Measurements from ENCODE around the gene MICAL3. TPM values are rescaled to one million over a fixed set of nuclear protein-coding genes. Genes with fewer than 3 reads are reported as not detected.

Gene MICAL3
- total and polyA plus RNA-seq, 9 of the 15 experiments (the other 6 are each of a cell fraction or from before 2014, with no cell fraction given), result 0.53 to 32.1 (median 12.3) TPM

DNA sequence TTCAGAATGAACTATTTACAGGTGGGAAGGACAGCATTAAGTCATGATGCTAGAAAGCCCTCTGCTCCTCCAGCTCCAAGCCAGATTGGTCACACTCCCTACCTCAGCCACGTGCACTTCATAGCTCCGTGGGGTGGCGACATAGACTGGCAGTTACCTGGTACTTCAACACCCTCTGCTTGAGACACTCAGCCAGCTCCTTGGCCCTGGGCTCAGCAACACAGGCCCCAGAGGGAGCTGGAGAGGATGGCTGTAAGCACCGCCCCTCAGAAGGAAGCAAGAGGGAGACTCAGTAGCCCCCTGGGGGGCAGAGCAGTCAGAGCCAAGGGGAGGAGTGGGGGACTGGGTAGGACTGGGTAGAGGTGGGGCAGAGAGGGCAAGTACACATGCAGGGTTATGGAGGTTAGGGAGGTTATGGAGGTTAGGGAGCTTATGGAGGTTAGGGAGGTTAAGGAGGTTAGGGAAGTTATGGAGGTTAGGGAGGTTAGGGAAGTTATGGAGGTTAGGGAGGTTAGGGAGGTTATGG lies 148.0 kb downstream of the MICAL3 start:
- ATAC-seq (peak; percentile 62), FAIRE-seq (no peak), DNase-seq (ENCODE audit: extremely low read depth in 1 of 4, low spot score in 3 of 4) (peak in 2 of 4 experiments; percentile 31 to 33)
- POLR2A ChIA-PET, result interaction anchor here (0.6 to 1.2 kb wide), 5 partner anchors 12 to 186 kb away, joined by 3 to 5 read pairs (median 3); no protein-coding TSS in a partner anchor
- TF ChIP-seq, protein P1, sequence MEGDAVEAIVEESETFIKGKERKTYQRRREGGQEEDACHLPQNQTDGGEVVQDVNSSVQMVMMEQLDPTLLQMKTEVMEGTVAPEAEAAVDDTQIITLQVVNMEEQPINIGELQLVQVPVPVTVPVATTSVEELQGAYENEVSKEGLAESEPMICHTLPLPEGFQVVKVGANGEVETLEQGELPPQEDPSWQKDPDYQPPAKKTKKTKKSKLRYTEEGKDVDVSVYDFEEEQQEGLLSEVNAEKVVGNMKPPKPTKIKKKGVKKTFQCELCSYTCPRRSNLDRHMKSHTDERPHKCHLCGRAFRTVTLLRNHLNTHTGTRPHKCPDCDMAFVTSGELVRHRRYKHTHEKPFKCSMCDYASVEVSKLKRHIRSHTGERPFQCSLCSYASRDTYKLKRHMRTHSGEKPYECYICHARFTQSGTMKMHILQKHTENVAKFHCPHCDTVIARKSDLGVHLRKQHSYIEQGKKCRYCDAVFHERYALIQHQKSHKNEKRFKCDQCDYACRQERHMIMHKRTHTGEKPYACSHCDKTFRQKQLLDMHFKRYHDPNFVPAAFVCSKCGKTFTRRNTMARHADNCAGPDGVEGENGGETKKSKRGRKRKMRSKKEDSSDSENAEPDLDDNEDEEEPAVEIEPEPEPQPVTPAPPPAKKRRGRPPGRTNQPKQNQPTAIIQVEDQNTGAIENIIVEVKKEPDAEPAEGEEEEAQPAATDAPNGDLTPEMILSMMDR (IDR thresholded peaks at IDR 0.05 in 2 of 3, conservative IDR thresholded peaks at IDR 0.05 in 1 of 3; ENCODE audit: insufficient read depth in 2 of 3, low read depth in 1 of 3, low read length in 3 of 3), result 0 out of 6 replicates have a peak, but pooled peaks of 1 of the 3 experiments have one; percentile 11
- TF ChIP-seq CCNT2 (IDR thresholded peaks at IDR 0.05; ENCODE audit: borderline replicate concordance, extremely low read depth, insufficient read length, low read depth, low read length) (no peak), RCOR1 (IDR thresholded peaks at IDR 0.05; ENCODE audit: borderline replicate concordance in 1 of 2, low read depth in 2 of 2, low read length in 2 of 2) (no peak), HOXB6 (CRISPR knock-in tag; IDR thresholded peaks at IDR 0.05; ENCODE audit: borderline replicate concordance) (no peak), ZNF347 (CRISPR knock-in tag; IDR thresholded peaks at IDR 0.05; ENCODE audit: low read depth) (no peak)
- TF ChIP-seq, protein P2, sequence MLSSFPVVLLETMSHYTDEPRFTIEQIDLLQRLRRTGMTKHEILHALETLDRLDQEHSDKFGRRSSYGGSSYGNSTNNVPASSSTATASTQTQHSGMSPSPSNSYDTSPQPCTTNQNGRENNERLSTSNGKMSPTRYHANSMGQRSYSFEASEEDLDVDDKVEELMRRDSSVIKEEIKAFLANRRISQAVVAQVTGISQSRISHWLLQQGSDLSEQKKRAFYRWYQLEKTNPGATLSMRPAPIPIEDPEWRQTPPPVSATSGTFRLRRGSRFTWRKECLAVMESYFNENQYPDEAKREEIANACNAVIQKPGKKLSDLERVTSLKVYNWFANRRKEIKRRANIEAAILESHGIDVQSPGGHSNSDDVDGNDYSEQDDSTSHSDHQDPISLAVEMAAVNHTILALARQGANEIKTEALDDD (IDR thresholded peaks at IDR 0.05), result 0 out of 2 replicates have a peak, but pooled peaks have one; percentile 92
- TF ChIP-seq, protein P3, sequence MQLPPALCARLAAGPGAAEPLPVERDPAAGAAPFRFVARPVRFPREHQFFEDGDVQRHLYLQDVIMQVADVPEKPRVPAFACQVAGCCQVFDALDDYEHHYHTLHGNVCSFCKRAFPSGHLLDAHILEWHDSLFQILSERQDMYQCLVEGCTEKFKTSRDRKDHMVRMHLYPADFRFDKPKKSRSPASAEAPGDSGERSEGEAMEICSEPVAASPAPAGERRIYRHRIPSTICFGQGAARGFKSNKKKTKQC (CRISPR knock-in tag; IDR thresholded peaks at IDR 0.05), result no peak
- TF ChIP-seq, protein P4, sequence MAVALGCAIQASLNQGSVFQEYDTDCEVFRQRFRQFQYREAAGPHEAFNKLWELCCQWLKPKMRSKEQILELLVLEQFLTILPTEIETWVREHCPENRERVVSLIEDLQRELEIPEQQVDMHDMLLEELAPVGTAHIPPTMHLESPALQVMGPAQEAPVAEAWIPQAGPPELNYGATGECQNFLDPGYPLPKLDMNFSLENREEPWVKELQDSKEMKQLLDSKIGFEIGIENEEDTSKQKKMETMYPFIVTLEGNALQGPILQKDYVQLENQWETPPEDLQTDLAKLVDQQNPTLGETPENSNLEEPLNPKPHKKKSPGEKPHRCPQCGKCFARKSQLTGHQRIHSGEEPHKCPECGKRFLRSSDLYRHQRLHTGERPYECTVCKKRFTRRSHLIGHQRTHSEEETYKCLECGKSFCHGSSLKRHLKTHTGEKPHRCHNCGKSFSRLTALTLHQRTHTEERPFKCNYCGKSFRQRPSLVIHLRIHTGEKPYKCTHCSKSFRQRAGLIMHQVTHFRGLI (CRISPR knock-in tag; IDR thresholded peaks at IDR 0.05), result no peak
- TF ChIP-seq, protein P5, sequence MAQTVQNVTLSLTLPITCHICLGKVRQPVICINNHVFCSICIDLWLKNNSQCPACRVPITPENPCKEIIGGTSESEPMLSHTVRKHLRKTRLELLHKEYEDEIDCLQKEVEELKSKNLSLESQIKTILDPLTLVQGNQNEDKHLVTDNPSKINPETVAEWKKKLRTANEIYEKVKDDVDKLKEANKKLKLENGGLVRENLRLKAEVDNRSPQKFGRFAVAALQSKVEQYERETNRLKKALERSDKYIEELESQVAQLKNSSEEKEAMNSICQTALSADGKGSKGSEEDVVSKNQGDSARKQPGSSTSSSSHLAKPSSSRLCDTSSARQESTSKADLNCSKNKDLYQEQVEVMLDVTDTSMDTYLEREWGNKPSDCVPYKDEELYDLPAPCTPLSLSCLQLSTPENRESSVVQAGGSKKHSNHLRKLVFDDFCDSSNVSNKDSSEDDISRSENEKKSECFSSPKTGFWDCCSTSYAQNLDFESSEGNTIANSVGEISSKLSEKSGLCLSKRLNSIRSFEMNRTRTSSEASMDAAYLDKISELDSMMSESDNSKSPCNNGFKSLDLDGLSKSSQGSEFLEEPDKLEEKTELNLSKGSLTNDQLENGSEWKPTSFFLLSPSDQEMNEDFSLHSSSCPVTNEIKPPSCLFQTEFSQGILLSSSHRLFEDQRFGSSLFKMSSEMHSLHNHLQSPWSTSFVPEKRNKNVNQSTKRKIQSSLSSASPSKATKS (CRISPR knock-in tag; IDR thresholded peaks at IDR 0.05), result no peak
- Histone ChIP-seq H3K79me2 (ENCODE audit: control insufficient read depth, insufficient read depth, low read length) (no peaks in the 10 kb centered on the region), H3K27me3 (ENCODE audit: control insufficient read depth in 2 of 2, insufficient read depth in 2 of 2, low read length in 2 of 2) (no peaks in the 10 kb centered on the region), H2AFZ (ENCODE audit: low read depth, low read length) (no peak overlapping the region), H3K27ac (ENCODE audit: extremely low read depth, low read depth, low read length) (no peak overlapping the region), H3K4me2 (ENCODE audit: insufficient read depth, low read length) (no peak overlapping the region), H3K36me3 (ENCODE audit: control insufficient read depth, insufficient read depth, low read length) (peaks cover 36% of the 10 kb centered on the region; the same call in 2 of the 3 replicates), H3K4me1 (replicated peaks in 1 of 2; ENCODE audit: control insufficient read depth in 2 of 2, insufficient read depth in 2 of 2, low read length in 2 of 2) (peaks cover 0 to 8% of the 10 kb centered on the region in 2 experiments; a peak in 1 of 5 replicates), H3K9me1 (ENCODE audit: control insufficient read depth, insufficient read depth, low read length) (no peaks in the 10 kb centered on the region), H4K20me1 (replicated peaks; ENCODE audit: control insufficient read depth, insufficient read depth, low read length) (no peaks in the 10 kb centered on the region), H3K9ac (ENCODE audit: insufficient read depth in 1 of 2, low read depth in 2 of 2, low read length in 2 of 2) (no peak overlapping the region), H3K4me3 (no peak overlapping the region), H3K9me3 (replicated peaks; ENCODE audit: control insufficient read depth, insufficient read depth, low read depth, low read length) (no peaks in the 10 kb centered on the region)
- CTCF ChIA-PET (ENCODE audit: low intra/inter-chr PET ratio), result no interaction called here
- WGBS (ENCODE audit: insufficient coverage, low coverage, missing lambda C conversion rate), result 80% methylated on average over 4 of the region's 4 CpGs
- in situ Hi-C loops (cut with MboI) (no loop called here), intact Hi-C loops (cut with micrococcal nuclease) (no loop called here)
- no TSS peak for BruUV-seq (replicated peaks)

Data from K562 (cell line).